Head of caudate nucleus (tissue), 42 donors: Measurements from ENCODE around the gene SIDT1.

Source experiments
- DNase-seq, 42 donors: peaks; one replicate each; pipeline versions ENCODE4 v3.0.0 to v3.0.0-alpha.2; 2020 to 2021; ENCODE audit warnings: mixed read lengths in 7 of 42
- intact Hi-C: fragments of 100-400 bp; cut with DNase I; formaldehyde crosslinking; loops from one replicate; pipeline ENCODE4 v1.15.0; 2022

SIDT1 gene

GRCh38 chr3:113531826-113532697 lies at the start of gene SIDT1:
TSS of gene SIDT1 (plus strand) at chr3:113532555. CDS start at chr3:113533022, 467 bp downstream.
- peak in 19 of 42 donors; percentile 9 to 48 (median 25) for DNase-seq
- intact Hi-C loops: no loop called here

GRCh38 chr3:113485161-113485609 lies 47.2 kb upstream of the SIDT1 start:
- intact Hi-C loops: no loop called here
- DNase-seq: no peak

- DNase-seq: peak in 20 of 42 donors; percentile 12 to 58 (median 28)
- intact Hi-C loops: loop anchor here (10.0 kb wide), 1 partner anchor 130 kb away; no protein-coding TSS in a partner anchor
These were observed 37.3 kb upstream of the SIDT1 start for GRCh38 chr3:113495035-113495434.

- intact Hi-C loops: loop anchor here (10.0 kb wide), 1 partner anchor 128 kb away; no protein-coding TSS in a partner anchor
- no peak for DNase-seq
These were observed 35.4 kb upstream of the SIDT1 start for GRCh38 chr3:113496924-113497323.

- intact Hi-C loops: loop anchor here (10.0 kb wide), 1 partner anchor 126 kb away; no protein-coding TSS in a partner anchor
- no peak for DNase-seq
These were observed 33.9 kb upstream of the SIDT1 start for GRCh38 chr3:113498221-113499005.

GRCh38 chr3:113499081-113499480 lies 33.3 kb upstream of the SIDT1 start:
- intact Hi-C loops: loop anchor here (10.0 kb wide), 1 partner anchor 126 kb away; no protein-coding TSS in a partner anchor
- DNase-seq: no peak

- DNase-seq: no peak
- intact Hi-C loops: no loop called here
These were observed 30.8 kb upstream of the SIDT1 start for GRCh38 chr3:113501597-113501996.

GRCh38 chr3:113505867-113506266 lies 26.5 kb upstream of the SIDT1 start:
- DNase-seq: no peak
- intact Hi-C loops: no loop called here

GRCh38 chr3:113507501-113508067 lies 24.8 kb upstream of the SIDT1 start:
- intact Hi-C loops: no loop called here
- DNase-seq: no peak

- intact Hi-C loops: no loop called here
- DNase-seq: no peak
These were observed 23.4 kb upstream of the SIDT1 start for GRCh38 chr3:113508966-113509365.

GRCh38 chr3:113514265-113514769 lies 18.0 kb upstream of the SIDT1 start:
- intact Hi-C loops: no loop called here
- DNase-seq: peak in 2 of 42 donors; percentile 1 to 4

GRCh38 chr3:113516115-113516505 lies 16.2 kb upstream of the SIDT1 start:
- DNase-seq: peak in 5 of 42 donors; percentile 4 to 18 (median 5)
- intact Hi-C loops: no loop called here

GRCh38 chr3:113521981-113522380 lies 10.4 kb upstream of the SIDT1 start:
- intact Hi-C loops: no loop called here
- DNase-seq: no peak

- intact Hi-C loops: no loop called here
- DNase-seq: no peak
These were observed 9.1 kb upstream of the SIDT1 start for GRCh38 chr3:113523241-113523640.

- DNase-seq: peak in 19 of 42 donors; percentile 3 to 57 (median 19)
- intact Hi-C loops: no loop called here
These were observed 561 bp downstream of the SIDT1 start for GRCh38 chr3:113532698-113533533.

- no peak for DNase-seq
- intact Hi-C loops: no loop called here
These were observed 1.2 kb downstream of the SIDT1 start for GRCh38 chr3:113533534-113533892.

GRCh38 chr3:113534365-113534764 lies 2.0 kb downstream of the SIDT1 start:
- DNase-seq: no peak
- intact Hi-C loops: no loop called here

GRCh38 chr3:113535898-113536297 lies 3.5 kb downstream of the SIDT1 start:
- no peak for DNase-seq

More at GRCh38 chr3:113535898-113536297, 3.5 kb downstream of the SIDT1 start:
- intact Hi-C loops: no loop called here
